Ishikawa (cell line): ENCODE results near the gene ZNF610.

ENCODE experiments used
- EGR1 ChIP-seq: IDR thresholded peaks from 2 replicates; pipeline ENCODE4 v1.6.1; 2012
- TF ChIP-seq, protein P1 (sequence below): IDR thresholded peaks from 2 replicates; pipeline ENCODE4 v1.6.1; 2012; ENCODE audit warnings: low read depth, mild to moderate bottlenecking

DNA sequence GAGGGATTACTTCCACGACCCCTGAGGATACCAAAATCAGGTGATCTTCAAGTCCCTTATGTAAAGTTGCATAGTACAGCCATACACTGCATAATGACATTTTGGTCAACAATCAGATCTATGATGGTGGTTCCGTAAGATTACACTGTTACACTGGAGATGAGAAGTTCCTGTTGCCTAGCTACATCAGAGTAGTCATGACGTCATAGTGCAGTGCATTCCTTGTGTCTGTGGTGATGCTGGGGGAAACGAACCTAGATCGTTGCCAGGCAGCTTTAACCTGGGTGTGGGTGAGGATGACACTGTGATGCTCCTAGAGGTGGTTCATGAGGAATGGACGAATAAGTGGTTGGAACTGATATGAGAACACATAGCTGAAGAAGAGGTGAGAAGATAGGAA lies 9.1 kb downstream of the ZNF610 start:
- no peak for TF ChIP-seq EGR1
- TF ChIP-seq, protein P1, sequence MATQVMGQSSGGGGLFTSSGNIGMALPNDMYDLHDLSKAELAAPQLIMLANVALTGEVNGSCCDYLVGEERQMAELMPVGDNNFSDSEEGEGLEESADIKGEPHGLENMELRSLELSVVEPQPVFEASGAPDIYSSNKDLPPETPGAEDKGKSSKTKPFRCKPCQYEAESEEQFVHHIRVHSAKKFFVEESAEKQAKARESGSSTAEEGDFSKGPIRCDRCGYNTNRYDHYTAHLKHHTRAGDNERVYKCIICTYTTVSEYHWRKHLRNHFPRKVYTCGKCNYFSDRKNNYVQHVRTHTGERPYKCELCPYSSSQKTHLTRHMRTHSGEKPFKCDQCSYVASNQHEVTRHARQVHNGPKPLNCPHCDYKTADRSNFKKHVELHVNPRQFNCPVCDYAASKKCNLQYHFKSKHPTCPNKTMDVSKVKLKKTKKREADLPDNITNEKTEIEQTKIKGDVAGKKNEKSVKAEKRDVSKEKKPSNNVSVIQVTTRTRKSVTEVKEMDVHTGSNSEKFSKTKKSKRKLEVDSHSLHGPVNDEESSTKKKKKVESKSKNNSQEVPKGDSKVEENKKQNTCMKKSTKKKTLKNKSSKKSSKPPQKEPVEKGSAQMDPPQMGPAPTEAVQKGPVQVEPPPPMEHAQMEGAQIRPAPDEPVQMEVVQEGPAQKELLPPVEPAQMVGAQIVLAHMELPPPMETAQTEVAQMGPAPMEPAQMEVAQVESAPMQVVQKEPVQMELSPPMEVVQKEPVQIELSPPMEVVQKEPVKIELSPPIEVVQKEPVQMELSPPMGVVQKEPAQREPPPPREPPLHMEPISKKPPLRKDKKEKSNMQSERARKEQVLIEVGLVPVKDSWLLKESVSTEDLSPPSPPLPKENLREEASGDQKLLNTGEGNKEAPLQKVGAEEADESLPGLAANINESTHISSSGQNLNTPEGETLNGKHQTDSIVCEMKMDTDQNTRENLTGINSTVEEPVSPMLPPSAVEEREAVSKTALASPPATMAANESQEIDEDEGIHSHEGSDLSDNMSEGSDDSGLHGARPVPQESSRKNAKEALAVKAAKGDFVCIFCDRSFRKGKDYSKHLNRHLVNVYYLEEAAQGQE, result no peak
